Keratinocyte (primary cell): Measurements from ENCODE around the gene GPC1.

Experiments
- CTCF ChIP-seq, 3 experiments: IDR thresholded peaks in 1 of 3; conservative IDR thresholded peaks in 1 of 3; optimal IDR thresholded peaks in 1 of 3; 2 replicates in 2 of 3; 3 replicates in 1 of 3; pipeline versions ENCODE3 to v1.5.1; 2011; ENCODE audit warnings: low read length in 3 of 3, mild to moderate bottlenecking in 3 of 3, moderate library complexity in 2 of 3, control low read depth in 1 of 3, inconsistent platforms in 1 of 3; ENCODE audit not compliant: insufficient read depth in 2 of 3; ENCODE audit errors: extremely low read depth in 1 of 3
- EZH2 ChIP-seq: IDR thresholded peaks from one replicate; pipeline ENCODE4 v1.6.1; 2012; ENCODE audit warnings: inconsistent platforms, mild to moderate bottlenecking, low read length, moderate library complexity

DNA sequence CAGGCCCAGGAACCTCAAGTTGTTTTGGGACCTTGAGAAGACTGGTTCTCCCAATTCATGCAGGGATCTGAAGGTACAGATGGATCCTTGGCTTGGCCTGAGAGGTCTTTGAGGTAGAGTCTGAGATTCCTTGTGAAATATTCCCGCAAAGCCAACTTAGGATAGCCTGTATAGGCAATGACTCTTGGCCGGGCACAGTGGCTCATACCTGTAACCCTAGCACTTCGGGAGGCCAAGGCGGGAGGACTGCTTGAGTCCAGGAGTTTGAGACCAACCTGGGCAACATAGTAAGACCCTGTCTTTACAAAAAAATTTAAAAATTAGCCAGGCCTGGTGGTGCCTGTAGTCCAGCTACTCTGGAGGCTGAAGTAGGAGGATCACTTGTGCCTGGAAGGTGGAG is 81.9 kb downstream of the GPC1 start:
- no peak for TF ChIP-seq EZH2
- no peak for TF ChIP-seq CTCF (optimal IDR thresholded peaks at IDR 0.05 in 1 of 3, IDR thresholded peaks at IDR 0.05 in 1 of 3, conservative IDR thresholded peaks at IDR 0.05 in 1 of 3; ENCODE audit: extremely low read depth in 1 of 3, insufficient read depth in 2 of 3, low read length in 3 of 3)
